Measurements from ENCODE around the gene ATXN7.

ATXN7 gene

DNA sequence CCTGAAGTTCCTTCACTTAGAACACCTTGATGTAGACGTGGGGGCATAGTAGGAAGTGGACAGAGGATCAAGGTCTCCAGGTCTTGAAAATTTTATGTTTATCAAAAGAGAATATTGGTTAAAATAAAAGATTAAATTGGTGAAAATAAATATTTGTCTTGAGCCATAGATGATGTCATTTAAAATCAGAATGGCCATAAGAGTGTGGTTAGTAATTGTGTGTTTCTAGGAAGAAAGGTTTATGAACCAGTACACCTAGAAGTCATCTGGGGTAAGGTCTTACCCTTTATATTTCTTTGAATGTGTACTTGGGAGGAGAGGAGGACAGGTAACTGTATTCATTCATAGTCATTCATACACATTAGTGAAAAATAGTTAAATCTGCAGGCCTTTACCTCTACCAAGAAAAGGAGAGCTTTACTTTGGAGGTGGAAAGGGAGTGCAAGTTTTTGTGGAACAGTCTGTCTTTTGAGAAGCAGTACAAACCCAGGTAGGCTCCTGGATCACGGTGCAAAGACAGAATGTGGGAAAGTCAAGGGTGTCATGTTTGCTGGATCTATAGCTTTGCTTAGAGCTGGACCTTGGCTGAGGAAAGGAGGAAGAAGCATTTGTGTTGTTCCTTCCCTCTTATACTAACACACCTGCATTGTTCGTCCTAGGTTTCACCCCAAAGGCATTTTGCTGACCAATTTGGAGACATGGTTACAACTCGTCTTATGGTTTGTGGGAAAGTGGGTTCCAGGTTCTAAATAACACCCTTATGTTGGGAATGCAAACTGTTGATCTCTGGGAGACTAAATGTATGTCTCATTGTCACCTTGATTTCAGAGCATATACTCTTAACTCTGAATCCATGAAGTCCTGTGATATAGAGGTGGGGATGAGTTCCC is 42.3 kb downstream of the ATXN7 start:
- no peak for DNase-seq

DNA sequence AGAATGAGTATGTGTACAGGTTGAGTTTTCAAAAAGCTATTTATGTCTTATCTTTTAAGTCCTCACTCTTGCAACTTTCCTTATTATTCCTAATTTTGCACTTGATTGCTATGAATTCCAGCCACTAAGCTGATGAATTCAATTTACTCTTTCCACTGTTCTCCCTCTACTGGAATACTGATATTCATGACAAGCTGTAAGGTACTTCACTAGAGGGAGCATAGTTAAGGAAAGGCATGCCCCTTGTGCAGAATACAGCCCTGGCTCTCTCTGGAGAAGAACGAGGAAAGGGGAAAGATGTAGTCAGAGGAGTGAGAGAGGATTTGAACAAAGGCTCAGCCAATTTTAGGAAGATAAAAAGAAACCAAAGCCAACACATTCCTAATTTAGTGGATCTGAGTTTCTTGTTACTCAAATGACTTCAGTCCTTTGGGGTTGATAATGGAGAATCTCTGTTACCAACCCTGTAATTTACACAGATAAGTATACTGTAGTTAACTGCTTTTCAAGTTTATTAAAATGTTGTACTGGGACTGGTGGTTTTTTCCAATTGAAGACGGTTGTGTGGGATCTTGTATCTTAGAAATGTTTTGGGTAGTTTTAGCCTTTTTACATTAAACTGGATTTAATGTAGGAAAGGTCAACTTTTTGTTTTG is 44.5 kb downstream of the ATXN7 start:
- DNase-seq, result no peak

GRCh38 chr3:63908776-63909175 is 45.1 kb downstream of the ATXN7 start:
- DNase-seq, result no peak

DNA sequence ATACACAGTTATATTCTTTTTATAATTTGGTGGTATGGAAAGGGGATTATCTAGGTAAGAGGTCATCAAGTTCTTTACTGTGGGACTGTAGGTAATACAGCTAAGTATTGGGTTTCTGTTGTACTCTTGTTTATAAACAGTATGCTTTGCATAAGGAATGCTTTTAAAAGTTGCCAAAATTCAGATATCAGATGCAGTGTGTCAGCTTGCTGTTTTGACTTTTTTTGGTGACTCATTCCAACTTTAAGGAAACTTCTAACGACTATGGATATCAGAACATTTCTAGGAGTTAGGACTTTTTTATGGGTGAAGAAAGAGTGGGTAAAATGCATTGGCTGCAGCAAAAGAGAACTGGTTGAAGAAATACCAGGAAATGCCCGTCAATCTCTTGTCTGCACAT is 45.8 kb downstream of the ATXN7 start:
- DNase-seq, result no peak

- no peak for DNase-seq
Observed at GRCh38 chr3:63910001-63910400, 46.3 kb downstream of the ATXN7 start.

- no peak for DNase-seq
Observed at GRCh38 chr3:63910891-63911290, 47.2 kb downstream of the ATXN7 start.

DNA sequence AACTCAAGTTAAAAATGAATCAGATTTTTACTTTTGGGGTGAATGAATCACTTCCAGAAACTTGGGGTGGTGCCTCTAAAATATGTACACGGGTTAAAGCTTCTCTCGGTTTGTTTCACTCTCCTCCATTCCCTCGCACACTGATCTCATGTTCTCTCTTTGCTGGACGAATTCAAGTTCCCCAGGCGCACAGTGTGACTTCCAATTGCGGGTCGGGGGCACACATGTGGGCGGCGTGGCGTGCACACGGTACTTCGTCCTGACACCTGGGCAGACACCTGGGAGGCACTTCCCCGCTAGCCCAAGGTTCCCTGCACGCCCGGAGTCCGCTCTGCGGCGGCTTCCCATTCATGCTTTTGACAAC is 47.8 kb downstream of the ATXN7 start:
- DNase-seq, result no peak

- peak; percentile 36 for DNase-seq
Observed at GRCh38 chr3:63911873-63912767, 48.5 kb downstream of the ATXN7 start, which contains the start of gene SCAANT1. SCAANT1 (minus strand) TSS chr3:63912383.

GRCh38 chr3:63912768-63913588 is 49.3 kb downstream of the ATXN7 start:
- no peak for DNase-seq

DNA sequence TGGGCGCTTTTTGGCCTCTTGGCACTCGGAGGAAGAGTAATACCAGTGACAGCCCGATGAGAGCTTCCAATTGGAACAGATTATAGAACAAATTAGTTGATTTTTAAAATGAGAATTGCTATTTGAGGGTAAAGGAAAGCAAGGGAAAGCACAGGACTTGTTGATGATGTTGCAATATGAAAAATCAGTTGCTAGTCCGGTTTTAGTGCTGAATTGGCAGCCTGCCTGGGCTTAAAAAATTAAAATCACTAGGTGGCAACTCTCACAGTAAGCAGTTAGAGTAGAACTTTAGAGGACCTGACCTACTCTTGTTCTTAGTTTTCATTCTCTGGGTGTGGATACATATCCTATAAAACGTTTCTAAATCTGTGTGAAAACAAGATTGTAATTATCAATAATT is 50.6 kb downstream of the ATXN7 start:
- no peak for DNase-seq

DNA sequence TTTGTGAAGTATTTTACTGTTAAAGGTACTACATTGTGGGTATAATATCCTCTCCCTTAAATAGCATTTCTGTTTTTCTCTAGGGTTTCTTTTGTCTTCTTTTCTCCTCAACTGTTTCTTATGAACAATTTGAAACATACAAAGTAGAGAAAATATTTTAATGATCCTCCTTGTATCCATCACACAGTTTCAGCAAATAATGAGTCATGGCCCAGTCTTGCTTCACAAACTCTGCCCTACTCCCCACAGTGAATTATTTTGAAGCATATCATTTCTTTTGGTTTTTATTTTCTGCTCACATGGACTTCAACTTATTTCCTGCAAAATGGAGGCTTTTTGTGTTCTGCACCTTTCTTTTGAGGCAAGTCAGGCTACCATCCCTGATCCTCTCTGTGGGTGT is 54.7 kb downstream of the ATXN7 start:
- DNase-seq, result no peak

- no peak for DNase-seq
Observed at GRCh38 chr3:63920001-63920400, 56.3 kb downstream of the ATXN7 start.

- DNase-seq, result peak; percentile 5
Observed at GRCh38 chr3:63921741-63922482, 58.2 kb downstream of the ATXN7 start.

DNA sequence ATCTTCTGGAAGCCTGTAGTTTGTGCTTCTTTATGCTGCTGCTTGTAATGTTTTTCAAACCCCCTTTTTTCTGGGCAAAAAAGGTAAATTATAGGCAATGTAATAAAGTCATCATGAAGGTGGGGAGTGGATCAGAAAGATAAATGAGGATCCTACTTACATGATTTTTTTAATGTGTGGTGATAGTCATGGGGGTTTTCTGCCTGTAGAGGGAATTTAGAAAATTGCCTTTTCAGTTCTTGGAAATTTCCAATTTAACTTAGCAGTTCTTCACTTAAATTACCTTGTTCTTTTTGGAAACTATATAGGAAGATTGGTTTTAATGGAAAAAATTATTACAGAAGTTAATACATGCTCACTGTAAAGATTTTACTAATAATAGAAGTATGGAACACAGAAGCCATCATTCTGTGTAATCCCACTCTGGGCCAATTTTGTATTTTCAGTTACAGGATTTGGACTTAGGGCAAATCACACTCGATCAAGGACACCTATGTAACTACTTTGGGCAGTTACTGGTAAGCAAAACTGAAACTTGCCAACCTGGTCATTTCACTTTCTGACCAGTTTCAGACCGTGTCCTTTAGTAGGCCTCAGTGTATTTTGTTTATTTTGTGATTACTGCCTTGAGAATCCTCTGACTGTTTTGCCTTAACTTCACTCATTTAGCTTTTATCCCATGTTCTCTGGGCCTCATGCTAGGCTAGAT is 59.0 kb downstream of the ATXN7 start:
- no peak for DNase-seq

GRCh38 chr3:63926309-63926708 is 62.6 kb downstream of the ATXN7 start:
- DNase-seq, result no peak

DNA sequence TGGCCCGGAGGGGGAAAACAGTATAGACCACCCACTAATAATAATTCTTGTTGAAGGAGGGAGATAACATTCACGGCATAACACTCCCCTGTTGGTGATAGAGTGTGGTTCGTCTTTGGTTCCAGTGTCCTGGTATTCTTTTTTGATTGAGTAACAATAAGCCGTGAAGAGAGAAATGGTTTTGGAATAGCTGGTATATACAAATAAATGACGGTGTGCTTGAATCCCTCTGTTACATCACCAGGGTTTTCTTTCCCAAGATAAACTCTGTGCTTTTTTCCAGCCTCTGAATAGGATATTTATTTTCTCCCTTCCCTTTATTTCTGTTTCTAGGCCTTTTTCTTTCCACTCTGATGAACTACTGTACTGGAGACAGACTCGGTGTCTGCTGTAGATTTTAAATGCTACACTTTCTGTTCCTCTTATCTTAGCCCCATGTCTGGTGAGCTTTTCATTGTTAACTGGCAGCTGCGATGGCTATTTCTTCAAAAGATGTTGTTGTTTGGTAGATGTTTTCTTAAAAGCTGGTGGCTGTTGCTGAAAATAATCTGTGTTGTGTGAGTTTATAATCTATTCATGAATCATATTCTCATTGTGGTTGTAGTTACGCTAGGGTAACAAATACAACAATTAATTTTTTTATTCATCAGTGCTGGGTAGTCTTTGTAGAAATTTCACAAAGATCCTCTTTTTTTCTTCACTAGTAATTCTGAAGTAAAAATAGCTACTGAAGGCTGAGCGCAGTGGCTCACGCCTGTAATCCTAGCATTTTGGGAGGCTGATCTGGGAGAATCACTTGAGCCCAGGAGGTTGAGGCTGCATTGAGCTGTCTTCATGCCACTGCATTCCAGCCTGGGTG is 64.0 kb downstream of the ATXN7 start:
- DNase-seq, result no peak

- DNase-seq, result peak; percentile 3
Observed at GRCh38 chr3:63931290-63931689, 67.6 kb downstream of the ATXN7 start.

DNA sequence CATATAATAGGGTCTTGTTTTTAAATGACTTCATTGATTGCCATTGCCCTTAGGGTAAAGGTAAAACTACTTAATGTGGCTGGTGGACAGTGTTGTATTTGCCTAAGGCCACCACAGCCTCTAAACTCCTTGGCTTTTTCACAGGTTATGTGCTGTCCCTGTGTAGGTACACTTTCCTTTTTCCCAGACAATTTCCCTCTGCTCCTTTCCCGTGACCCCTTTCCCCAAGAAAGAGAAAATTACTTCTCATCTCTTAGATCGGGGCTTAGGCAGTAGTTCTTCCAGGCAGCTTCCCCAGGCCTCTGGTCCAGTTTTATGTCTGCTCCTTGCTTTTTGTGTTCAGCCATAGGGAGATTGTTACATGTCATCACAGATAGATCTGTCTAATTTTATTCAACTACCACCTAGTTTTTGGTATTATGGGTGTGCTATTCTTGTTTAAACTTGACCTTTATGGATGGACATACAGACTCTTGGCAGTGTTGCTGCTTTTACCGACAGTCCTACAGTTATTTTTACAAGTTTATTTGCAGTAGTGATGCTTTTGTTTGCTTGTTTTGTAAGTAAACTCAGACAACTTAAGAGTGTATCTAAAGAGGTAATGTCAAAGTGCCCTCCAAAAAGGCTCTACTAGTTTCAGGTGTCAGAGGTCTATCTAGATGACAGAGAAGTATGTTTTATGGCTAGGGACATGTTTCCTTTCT is 69.0 kb downstream of the ATXN7 start:
- DNase-seq, result no peak

- peak; percentile 52 for DNase-seq
Observed at GRCh38 chr3:63933459-63933858, 69.8 kb downstream of the ATXN7 start.

Data from KG1 (cell line).